ENCODE data around the gene PRM2.

Gene PRM2

DNA sequence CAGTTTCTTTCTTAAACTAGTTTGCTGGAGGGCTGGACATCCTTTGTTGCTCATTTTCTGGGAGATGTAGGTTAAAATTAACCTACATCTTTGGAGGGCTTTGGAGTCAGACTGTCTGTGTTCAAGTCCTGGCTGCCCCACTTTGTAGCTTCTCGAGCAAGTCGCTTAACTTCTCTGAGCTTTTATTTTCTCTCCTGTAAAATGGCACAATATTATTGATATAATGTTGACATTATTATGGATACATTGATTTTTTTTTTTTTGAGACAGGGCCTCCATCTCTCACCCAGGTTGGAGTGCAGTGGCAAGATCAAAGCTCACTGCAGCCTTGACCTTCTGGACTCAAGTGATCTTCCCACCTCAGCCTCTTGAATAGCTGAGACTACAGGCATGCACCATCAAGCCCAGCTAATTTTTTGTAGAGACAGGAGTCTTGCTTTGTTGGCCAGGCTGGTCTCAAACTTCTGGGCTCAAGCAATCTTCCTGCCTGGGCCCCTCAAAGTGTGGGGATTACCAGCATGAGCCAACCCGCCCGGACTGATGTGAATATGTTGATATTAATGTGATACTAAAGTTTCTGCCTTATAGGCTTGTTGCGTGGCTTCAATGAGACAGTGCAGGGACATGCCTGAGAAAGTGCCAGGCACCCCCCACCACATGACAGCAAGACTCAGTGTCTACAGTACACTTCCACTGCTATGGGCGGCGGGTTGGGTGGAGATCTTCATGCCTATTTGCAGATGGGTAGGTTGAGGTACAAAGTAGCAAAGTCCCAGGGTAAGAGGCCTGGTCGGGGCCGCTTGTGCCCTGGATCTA, 37.4 kb upstream of the PRM2 start (continued):
- TF ChIP-seq ZNF501 (tag by site-specific recombination; IDR thresholded peaks at IDR 0.05) (no peak), ZFHX2 (tag by site-specific recombination; conservative IDR thresholded peaks at IDR 0.05) (no peak), ZSCAN5A (tag by site-specific recombination; IDR thresholded peaks at IDR 0.05) (no peak), ZNF266 (tag by site-specific recombination; IDR thresholded peaks at IDR 0.05; ENCODE audit: low read depth) (no peak), ZNF302 (tag by site-specific recombination; IDR thresholded peaks at IDR 0.05; ENCODE audit: low read depth) (no peak)

DNA sequence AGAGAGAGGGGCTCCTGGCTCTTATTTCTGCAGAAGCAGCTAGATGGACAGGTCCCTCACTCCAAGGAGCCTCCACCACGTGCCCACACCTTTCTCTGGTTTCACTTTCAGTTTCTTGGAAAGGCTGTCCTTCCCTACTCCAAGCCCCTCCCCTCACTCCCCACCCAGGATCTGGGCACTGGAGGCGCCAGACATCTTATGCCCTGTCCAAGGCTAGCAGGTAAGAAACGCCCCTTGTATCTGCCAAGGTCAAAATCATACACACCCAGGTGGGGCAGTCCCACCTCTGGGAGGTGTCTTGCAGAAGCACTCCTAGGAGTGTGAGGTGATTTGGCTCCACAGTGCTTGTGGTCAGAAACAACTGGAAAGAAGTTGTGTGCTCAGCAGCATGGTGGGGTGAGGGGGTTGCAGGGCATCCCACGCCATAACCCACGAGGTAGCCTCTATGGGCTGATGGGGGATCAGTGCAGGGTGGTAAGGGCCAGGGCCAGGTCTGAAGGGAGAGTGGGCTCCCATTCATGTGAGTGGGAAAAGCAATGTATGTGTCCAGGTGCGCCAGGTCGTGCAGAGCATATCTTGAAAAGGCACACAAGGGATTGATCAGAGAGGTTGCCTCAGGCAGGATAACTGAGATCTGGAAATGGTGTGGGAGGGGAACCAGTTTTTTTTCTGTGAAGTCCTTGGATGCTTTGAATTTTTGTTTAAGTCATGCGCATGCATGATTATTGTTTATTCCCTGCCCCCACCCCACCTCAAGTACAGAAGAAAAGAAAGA, 36.6 kb upstream of the PRM2 start:
- H3K4me3 ChIP-seq (ENCODE audit: low read depth, low read length) = no peak overlapping the region
- no peaks in the 10 kb centered on the region for H3K4me1 ChIP-seq (ENCODE audit: control insufficient read depth, insufficient read depth, low read length)
- POLR2A ChIA-PET = interaction anchor here (1.5 kb wide), 1 partner anchor 57 kb away, joined by 6 read pairs; the partner anchor contains the start of gene SOCS1
- CTCF ChIA-PET = no interaction called here
- no peaks in the 10 kb centered on the region for H3K36me3 ChIP-seq (ENCODE audit: control insufficient read depth in 2 of 2, insufficient read depth in 1 of 2, low read length in 2 of 2)
- H3K9me3 ChIP-seq (ENCODE audit: control insufficient read depth, insufficient read depth, low read depth, low read length) = no peaks in the 10 kb centered on the region
- TF ChIP-seq ZNF366 (tag by site-specific recombination; conservative IDR thresholded peaks at IDR 0.05) (0 out of 2 replicates have a peak, but pooled peaks have one; percentile 15), KLF1 (tag by site-specific recombination; IDR thresholded peaks at IDR 0.05) (peak; percentile 32; the same call in 1 of the 2 replicates), EGR2 (tag by site-specific recombination; IDR thresholded peaks at IDR 0.05; ENCODE audit: low read depth) (peak; percentile 66), ZFHX2 (tag by site-specific recombination; conservative IDR thresholded peaks at IDR 0.05) (peak; percentile 76), ZNF184 (tag by site-specific recombination; IDR thresholded peaks at IDR 0.05) (no peak), SP3 (tag by site-specific recombination; IDR thresholded peaks at IDR 0.05) (peak; percentile 52)
- H3K27ac ChIP-seq (ENCODE audit: extremely low read depth, low read depth, low read length) = no peak overlapping the region

GRCh38 chr16:11310997-11311561, 34.8 kb upstream of the PRM2 start:
- H3K27ac ChIP-seq (ENCODE audit: extremely low read depth, low read depth, low read length) = no peak overlapping the region
- H3K36me3 ChIP-seq (ENCODE audit: control insufficient read depth in 2 of 2, insufficient read depth in 1 of 2, low read length in 2 of 2) = no peaks in the 10 kb centered on the region
- TF ChIP-seq ZNF639 (tag by site-specific recombination; IDR thresholded peaks at IDR 0.05) (no peak), ZNF623 (tag by site-specific recombination; IDR thresholded peaks at IDR 0.05) (no peak), GLIS2 (tag by site-specific recombination; IDR thresholded peaks at IDR 0.05) (no peak), EGR2 (tag by site-specific recombination; IDR thresholded peaks at IDR 0.05; ENCODE audit: low read depth) (no peak), ZSCAN16 (tag by site-specific recombination; IDR thresholded peaks at IDR 0.05) (no peak)
- TF ChIP-seq, protein P1, sequence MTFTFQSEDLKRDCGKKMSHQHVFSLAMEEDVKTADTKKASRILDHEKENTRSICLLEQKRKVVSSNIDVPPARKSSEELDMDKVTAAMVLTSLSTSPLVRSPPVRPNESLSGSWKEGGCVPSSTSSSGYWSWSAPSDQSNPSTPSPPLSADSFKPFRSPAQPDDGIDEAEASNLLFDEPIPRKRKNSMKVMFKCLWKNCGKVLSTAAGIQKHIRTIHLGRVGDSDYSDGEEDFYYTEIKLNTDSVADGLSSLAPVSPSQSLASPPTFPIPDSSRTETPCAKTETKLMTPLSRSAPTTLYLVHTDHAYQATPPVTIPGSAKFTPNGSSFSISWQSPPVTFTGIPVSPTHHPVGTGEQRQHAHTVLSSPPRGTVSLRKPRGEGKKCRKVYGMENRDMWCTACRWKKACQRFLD (tag by site-specific recombination; IDR thresholded peaks at IDR 0.05) = no peak
- H3K9me3 ChIP-seq (ENCODE audit: control insufficient read depth, insufficient read depth, low read depth, low read length) = no peaks in the 10 kb centered on the region
- ChIA-PET CTCF (no interaction called here), POLR2A (no interaction called here)
- no peak overlapping the region for H3K4me3 ChIP-seq (ENCODE audit: low read depth, low read length)
- no peaks in the 10 kb centered on the region for H3K4me1 ChIP-seq (ENCODE audit: control insufficient read depth, insufficient read depth, low read length)

Data from HEK293 (cell line).